ENCODE measurements around the gene ACOX1.

Gene ACOX1

DNA sequence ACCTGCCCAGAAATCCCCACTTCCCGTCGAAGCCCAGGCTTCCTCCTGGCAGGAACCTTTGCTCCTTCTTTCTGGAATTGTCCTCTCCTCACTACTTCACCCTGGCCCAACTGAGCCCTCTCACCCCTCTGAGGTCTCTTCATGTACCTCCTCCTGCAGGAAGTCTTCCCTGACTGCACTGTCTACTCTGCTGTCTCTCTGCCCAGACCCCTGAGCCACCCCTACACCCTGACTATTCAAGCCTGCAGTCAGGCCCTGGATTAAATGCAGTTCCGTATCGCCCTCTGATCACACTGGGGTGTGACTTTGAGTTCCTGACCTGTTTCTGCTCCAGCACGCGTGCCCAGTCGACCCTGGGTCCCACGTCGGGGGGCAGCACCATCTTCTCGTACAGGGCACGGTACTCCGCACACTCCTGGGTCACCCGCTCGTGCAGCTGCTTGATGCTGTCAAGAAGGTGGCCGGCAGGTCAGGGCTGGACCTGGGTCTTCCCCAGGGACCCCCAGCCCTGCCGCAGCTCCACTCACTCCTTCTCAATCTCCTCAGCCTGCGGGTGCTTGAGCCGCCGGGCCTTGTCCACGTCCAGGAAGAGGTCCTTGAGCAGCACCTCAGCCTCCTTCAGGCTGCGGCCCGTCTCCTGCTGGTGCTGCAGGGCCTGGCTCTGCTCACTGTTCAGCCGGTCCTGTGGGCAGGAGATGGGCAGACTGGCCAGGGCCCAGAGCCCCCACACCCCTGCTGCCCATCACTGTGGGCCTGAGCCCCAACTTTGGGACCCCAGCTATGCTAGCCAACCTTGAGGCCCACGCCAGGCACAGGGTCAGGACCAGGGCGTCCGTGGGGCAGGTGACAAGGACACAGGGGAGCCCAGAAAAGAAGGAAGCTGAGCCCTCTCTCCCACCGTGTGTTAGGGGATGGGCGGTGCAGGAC, 44.3 kb upstream of the ACOX1 start:
- H2AFZ ChIP-seq (ENCODE audit: low read length) = no peak overlapping the region
- no peaks in the 10 kb centered on the region for H3K27me3 ChIP-seq (ENCODE audit: insufficient read depth, low read length, poor library complexity, severe bottlenecking)
- H3K79me2 ChIP-seq (ENCODE audit: insufficient read depth, low read length) = no peaks in the 10 kb centered on the region
- no peaks in the 10 kb centered on the region for H4K20me1 ChIP-seq (ENCODE audit: insufficient read depth, low read length, poor library complexity, severe bottlenecking)
- H3K9me2 ChIP-seq (replicated peaks; ENCODE audit: low read depth, low read length) = no peaks in the 10 kb centered on the region
- H3K9me3 ChIP-seq (ENCODE audit: insufficient read depth, low read depth, low read length) = no peaks in the 10 kb centered on the region
- TF ChIP-seq EZH2phosphoT487 (IDR thresholded peaks at IDR 0.05; ENCODE audit: borderline replicate concordance) = no peak
- TF ChIP-seq, protein P1, sequence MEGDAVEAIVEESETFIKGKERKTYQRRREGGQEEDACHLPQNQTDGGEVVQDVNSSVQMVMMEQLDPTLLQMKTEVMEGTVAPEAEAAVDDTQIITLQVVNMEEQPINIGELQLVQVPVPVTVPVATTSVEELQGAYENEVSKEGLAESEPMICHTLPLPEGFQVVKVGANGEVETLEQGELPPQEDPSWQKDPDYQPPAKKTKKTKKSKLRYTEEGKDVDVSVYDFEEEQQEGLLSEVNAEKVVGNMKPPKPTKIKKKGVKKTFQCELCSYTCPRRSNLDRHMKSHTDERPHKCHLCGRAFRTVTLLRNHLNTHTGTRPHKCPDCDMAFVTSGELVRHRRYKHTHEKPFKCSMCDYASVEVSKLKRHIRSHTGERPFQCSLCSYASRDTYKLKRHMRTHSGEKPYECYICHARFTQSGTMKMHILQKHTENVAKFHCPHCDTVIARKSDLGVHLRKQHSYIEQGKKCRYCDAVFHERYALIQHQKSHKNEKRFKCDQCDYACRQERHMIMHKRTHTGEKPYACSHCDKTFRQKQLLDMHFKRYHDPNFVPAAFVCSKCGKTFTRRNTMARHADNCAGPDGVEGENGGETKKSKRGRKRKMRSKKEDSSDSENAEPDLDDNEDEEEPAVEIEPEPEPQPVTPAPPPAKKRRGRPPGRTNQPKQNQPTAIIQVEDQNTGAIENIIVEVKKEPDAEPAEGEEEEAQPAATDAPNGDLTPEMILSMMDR (conservative IDR thresholded peaks at IDR 0.05; ENCODE audit: low read length) = no peak
- H3K9ac ChIP-seq (ENCODE audit: low read depth, low read length, poor library complexity, severe bottlenecking) = no peak overlapping the region
- H3K36me3 ChIP-seq (ENCODE audit: insufficient read depth, low read length) = no peaks in the 10 kb centered on the region
- H3K4me1 ChIP-seq (ENCODE audit: insufficient read depth, low read length, poor library complexity, severe bottlenecking) = peaks cover 13% of the 10 kb centered on the region
- no peak overlapping the region for H3K4me2 ChIP-seq (ENCODE audit: low read depth, low read length, poor library complexity, severe bottlenecking)
- H3K4me3 ChIP-seq (ENCODE audit: low read length, poor library complexity, severe bottlenecking) = no peak overlapping the region
- no peaks in the 10 kb centered on the region for H3F3A ChIP-seq (ENCODE audit: low read depth)

DNA sequence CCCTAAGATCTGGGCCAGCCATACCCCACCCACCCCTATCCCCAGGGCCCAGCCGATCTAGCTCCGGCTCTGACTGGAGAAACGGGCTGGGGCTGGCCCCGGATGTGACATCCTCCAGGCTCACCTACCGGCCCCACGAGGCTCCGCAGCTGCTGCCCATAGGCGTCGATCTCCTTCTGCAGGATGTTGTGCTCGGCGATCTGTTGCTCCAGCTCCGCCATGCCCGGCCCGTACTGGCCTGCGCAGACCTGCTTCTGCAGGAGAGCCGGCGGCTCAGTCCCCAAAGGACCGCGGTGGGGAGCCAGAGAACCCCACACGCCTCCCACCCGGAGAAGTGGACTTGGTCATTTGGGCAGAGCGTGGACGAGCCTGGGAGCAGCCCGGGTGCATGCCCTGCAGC, 43.3 kb upstream of the ACOX1 start:
- Histone ChIP-seq H3K9me2 (replicated peaks; ENCODE audit: low read depth, low read length) (no peaks in the 10 kb centered on the region), H3K9ac (ENCODE audit: low read depth, low read length, poor library complexity, severe bottlenecking) (no peak overlapping the region), H3K4me2 (ENCODE audit: low read depth, low read length, poor library complexity, severe bottlenecking) (no peak overlapping the region), H3F3A (ENCODE audit: low read depth) (no peaks in the 10 kb centered on the region), H3K79me2 (ENCODE audit: insufficient read depth, low read length) (no peaks in the 10 kb centered on the region), H3K9me3 (ENCODE audit: insufficient read depth, low read depth, low read length) (no peaks in the 10 kb centered on the region), H3K36me3 (ENCODE audit: insufficient read depth, low read length) (no peaks in the 10 kb centered on the region), H3K4me1 (ENCODE audit: insufficient read depth, low read length, poor library complexity, severe bottlenecking) (peaks cover 11% of the 10 kb centered on the region), H3K27me3 (ENCODE audit: insufficient read depth, low read length, poor library complexity, severe bottlenecking) (no peaks in the 10 kb centered on the region), H3K4me3 (ENCODE audit: low read length, poor library complexity, severe bottlenecking) (no peak overlapping the region), H2AFZ (ENCODE audit: low read length) (no peak overlapping the region), H4K20me1 (ENCODE audit: insufficient read depth, low read length, poor library complexity, severe bottlenecking) (no peaks in the 10 kb centered on the region)
- no peak for TF ChIP-seq EZH2phosphoT487 (IDR thresholded peaks at IDR 0.05; ENCODE audit: borderline replicate concordance)
- TF ChIP-seq, protein P1 (conservative IDR thresholded peaks at IDR 0.05; ENCODE audit: low read length) = no peak

DNA sequence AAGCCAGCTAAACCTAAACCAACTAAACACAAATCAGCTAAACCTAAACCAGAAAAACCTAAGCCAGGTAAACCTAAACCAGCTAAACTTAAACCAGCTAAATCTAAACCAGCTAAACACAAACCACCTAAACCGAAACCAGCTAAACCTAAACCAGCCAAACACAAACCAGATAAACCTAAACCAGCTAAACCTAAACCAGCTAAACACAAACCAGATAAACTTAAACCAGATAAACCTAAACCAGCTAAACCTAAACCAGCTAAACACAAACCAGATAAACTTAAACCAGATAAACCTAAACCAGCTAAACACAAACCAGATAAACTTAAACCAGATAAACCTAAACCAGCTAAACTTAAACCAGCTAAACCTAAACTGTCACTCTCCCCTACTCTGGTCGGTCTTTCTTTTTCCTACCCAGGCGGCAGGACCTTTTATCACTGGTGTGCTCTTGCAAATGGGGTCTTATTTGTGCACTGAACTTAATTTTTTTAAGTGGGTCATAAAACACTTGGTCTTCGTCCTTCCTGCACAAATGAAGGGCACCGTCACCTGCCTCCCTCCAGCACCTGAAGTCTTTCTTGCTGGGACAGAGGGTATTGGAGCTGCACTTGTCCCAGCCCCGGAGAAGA, 41.0 kb upstream of the ACOX1 start:
- no peaks in the 10 kb centered on the region for H3K36me3 ChIP-seq (ENCODE audit: insufficient read depth, low read length)
- no peaks in the 10 kb centered on the region for H3K79me2 ChIP-seq (ENCODE audit: insufficient read depth, low read length)
- TF ChIP-seq, protein P1 (conservative IDR thresholded peaks at IDR 0.05; ENCODE audit: low read length) = no peak
- TF ChIP-seq EZH2phosphoT487 (IDR thresholded peaks at IDR 0.05; ENCODE audit: borderline replicate concordance) = no peak
- no peak overlapping the region for H3K9ac ChIP-seq (ENCODE audit: low read depth, low read length, poor library complexity, severe bottlenecking)
- H3K9me2 ChIP-seq (replicated peaks; ENCODE audit: low read depth, low read length) = no peaks in the 10 kb centered on the region
- no peaks in the 10 kb centered on the region for H4K20me1 ChIP-seq (ENCODE audit: insufficient read depth, low read length, poor library complexity, severe bottlenecking)
- no peak overlapping the region for H2AFZ ChIP-seq (ENCODE audit: low read length)
- H3K4me2 ChIP-seq (ENCODE audit: low read depth, low read length, poor library complexity, severe bottlenecking) = no peak overlapping the region
- peaks cover 11% of the 10 kb centered on the region for H3K4me1 ChIP-seq (ENCODE audit: insufficient read depth, low read length, poor library complexity, severe bottlenecking)
- H3K4me3 ChIP-seq (ENCODE audit: low read length, poor library complexity, severe bottlenecking) = no peak overlapping the region
- no peaks in the 10 kb centered on the region for H3K27me3 ChIP-seq (ENCODE audit: insufficient read depth, low read length, poor library complexity, severe bottlenecking)
- H3F3A ChIP-seq (ENCODE audit: low read depth) = no peaks in the 10 kb centered on the region
- H3K9me3 ChIP-seq (ENCODE audit: insufficient read depth, low read depth, low read length) = no peaks in the 10 kb centered on the region
